Stimulated activated CD4-positive, alpha-beta T cell treated with anti-CD3 and anti-CD28 coated beads, Interleukin-2, amount 100 ng/mL, for 4 hours (primary cell): ENCODE results near the gene NEU4.
"Not testable (repeated sequence)": the region's sequence is repeated elsewhere in the genome, so short reads cannot be mapped to it uniquely, and the experiment has no call there.

Experiments used
- DNase-seq: peaks from one replicate; pipeline ENCODE4 v3.0.0-alpha.2; 2020; ENCODE audit warnings: low read depth

The NEU4 gene

DNA sequence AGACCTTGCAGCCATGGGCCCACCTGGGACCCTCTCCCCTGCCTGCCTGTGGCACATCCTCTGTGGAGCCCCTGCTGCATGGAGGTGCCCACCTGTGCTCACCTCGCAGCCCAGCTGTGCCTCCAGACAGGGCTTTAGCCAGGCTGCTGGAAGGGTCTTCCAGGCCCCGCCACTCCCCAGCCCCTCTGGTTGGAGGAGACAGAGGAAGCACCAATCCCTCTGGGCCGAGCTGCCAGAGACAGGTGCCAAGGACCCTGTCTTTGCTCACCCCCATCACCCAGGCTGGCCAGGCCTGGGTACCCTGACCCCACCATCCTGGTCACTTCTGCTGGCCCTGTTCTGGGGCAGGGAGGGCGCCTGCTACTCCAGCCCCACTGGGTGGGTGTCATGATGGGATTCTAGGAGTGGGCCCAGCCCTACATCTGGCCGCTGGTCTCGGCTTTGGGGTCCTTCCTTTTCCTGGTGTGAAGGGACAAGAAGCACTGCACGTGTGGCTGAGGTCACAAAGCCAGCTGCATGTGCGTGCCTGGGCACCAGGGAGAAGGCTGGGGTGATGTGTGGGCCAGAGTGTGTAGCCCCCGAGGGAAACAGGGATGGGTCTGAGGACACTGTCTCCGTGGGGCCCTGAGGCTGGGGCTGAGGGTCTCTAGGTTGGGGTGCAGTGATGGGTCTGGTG, 9.3 kb upstream of the NEU4 start:
- DNase-seq = no peak

DNA sequence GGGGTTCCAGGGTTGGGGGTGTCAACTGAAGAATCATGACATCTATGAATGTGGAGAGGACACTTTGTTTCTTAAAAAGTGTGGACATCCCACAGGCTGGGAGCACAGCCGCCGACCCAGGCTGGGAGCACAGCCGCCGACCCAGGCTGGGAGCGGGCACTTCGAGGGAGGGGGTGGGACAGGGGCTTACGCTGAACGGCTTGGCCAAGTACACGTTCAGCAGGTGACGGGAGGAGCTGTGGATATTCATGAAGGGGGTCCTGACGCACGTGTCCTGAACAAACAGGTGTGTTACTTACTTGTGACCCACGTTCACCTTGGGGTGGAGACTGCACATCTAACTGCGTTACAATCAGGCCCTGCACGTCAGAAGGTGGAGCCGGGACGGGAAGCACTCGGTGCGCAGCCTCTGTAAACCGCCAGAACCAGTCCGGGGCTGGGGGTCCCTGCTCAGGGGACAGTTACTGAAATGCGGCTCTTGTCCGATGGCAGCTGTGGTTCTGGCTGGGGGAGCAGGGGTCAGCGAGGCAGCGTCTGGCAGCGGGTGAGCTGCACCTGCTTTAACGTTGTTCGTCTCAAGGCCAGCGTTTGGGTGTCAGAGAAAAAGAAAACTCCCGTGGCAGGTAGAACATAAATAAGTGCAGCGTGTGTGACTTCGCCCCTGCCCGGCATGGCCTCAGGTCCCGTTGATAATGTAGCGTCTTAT, 8.6 kb upstream of the NEU4 start:
- not testable (repeated sequence) for DNase-seq

DNA sequence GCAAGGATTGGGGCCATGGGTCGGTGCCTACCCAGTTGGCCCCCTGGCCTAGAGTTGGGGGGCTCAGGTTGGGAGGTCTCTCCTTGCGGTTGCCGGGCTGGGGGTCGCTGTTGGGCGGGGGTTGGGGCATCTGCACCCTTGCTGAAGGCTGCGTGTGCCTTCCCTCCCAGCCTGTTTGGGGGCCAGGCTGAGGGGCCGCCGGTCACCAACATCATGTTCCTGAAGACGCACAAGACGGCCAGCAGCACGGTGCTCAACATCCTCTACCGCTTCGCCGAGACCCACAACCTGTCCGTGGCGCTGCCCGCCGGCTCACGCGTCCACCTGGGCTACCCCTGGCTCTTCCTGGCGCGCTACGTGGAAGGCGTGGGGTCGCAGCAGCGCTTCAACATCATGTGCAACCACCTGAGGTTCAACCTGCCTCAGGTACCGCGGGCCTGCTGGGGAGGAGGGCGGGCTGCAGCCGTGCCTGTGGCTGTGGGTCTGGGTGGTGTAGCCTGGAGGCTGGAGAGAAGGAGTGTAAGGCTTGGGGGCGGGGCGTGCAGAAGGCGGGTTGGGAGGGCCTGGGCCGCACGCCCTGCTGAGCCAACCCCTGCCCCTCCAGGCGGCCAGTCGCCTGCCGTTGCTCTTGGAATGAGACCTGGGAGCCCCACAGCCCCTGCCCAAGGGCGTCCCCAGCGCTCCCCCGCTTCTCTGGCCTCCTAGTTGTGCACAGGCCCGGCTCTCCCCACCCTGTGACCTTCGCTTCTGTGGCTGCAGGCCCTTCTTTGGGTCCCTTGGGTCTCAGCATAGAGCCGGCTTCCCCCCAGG, 7.2 kb upstream of the NEU4 start:
- no peak for DNase-seq

DNA sequence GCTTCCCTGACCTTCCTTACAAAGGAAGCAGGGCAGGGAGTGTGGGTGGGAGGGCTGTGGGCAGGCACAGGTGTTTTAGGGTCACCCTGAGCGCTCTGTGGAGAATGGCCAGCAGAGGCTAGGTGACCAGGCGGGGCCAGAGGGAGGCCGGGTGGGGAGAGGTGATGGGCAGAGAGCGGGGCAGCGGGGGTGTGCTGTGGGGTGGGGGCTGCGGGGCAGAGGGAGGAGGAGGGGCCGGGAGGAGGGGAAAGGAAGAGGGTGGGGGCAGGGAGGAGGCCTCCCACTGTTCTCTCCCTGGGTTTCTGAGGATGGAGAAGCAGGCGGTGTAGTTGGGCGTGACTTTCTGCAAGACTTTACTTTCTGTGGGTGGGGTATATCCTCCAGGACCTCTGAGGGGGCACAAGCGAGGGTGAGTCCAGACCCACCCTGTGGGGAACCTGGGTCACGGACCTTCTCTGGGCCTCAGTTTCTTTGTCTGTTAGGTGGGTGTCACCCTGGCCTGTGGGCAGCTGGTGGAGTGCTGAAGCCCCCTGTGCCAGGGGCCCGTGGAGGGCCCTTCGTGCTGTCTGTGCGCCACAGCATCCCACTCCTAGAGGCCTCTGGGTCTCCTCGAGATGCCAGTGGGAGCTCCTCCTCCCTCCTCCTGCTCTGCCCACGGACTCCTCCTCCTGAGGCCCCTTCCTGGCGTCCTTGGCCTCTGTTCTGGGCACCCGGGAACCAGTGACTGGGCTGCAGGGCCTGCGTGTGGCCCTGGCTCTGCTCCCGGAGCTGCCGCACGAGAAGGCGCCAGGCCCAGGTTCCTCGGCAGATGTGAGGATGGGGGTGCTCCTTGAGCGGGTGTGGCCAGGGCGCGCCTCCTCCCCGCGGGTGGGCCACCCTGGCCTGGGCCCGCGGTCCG, 6.3 kb upstream of the NEU4 start:
- DNase-seq = no peak

DNA sequence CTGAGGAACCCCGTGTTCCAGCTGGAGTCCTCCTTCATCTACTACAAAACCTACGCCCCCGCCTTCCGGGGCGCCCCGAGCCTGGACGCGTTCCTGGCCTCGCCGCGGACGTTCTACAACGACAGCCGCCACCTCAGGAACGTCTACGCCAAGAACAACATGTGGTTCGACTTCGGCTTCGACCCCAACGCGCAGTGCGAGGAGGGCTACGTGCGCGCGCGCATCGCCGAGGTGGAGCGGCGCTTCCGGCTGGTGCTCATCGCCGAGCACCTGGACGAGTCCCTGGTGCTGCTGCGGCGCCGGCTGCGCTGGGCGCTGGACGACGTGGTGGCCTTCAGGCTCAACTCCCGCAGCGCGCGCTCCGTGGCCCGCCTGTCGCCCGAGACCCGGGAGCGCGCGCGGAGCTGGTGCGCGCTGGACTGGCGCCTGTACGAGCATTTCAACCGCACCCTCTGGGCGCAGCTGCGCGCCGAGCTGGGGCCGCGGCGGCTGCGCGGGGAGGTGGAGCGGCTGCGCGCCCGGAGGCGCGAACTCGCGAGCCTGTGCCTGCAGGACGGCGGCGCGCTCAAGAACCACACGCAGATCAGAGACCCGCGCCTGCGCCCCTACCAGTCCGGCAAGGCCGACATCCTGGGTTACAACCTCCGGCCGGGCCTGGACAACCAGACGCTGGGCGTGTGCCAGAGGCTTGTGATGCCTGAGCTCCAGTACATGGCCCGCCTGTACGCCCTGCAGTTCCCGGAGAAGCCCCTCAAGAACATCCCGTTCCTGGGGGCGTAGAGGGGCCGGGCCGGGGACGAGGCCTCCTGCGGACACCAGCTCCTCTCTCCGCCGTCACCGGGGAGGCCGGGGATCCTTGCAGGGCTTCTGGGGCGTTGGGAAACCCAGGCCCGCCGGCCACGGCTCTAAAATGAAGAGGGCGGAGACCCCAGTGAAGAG, 5.3 kb upstream of the NEU4 start:
- DNase-seq = no peak

DNA sequence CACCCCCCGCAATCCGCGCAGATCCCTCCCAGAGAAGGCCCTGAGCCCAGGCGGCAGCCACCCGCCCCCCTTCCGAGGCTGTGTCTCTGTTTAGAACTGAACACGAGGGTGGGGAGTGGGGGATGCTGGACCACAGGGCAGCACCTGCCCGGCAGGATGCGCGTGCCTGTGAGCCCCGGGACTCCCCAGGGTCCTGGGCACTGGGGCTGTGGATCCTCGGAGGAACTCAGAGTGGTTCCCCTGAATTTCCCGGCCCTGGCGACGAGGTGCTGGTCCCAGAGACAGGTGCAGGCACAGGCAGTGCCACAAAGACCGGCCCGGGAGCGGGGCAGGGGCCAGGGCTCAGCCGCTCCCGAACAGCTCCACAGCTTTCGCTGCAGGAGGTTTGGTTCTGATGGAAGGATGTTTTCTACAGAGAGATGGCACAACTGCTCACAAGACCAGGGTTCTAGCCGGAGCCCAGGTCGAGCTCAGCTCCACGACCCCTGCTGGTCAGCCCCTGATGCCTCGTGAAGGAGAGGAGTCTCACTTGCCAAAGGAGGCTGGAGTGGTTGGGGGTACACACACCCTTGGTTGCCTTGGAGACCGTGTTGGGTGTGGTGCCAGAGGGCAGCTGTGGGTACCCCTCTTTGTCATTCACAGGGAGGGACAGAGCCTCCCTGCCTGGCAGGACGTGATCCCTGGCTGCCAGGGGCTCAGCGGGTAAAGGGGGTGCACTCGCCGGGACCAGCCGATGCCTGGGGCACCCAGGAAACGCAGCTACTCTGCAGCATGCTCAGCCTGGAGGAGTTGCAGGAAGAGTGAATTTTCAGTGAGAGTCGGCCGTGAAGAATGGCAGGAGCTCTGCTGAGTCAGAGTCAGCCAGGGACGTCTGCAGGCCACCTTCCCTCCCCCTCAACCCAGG, 4.4 kb upstream of the NEU4 start:
- DNase-seq = no peak

DNA sequence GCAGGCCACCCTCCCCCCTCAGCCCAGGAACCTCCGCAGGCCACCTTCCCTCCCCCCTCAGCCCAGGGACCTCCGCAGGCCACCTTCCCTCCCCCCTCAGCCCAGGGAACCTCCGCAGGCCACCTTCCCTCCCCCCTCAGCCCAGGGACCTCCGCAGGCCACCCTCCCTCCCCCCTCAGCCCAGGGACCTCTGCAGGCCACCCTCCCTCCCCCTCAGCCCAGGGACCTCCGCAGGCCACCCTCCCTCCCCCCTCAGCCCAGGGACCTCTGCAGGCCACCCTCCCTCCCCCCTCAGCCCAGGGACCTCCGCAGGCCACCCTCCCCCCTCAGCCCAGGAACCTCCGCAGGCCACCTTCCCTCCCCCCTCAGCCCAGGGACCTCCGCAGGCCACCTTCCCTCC, 2.8 kb upstream of the NEU4 start:
- not testable (repeated sequence) for DNase-seq

DNA sequence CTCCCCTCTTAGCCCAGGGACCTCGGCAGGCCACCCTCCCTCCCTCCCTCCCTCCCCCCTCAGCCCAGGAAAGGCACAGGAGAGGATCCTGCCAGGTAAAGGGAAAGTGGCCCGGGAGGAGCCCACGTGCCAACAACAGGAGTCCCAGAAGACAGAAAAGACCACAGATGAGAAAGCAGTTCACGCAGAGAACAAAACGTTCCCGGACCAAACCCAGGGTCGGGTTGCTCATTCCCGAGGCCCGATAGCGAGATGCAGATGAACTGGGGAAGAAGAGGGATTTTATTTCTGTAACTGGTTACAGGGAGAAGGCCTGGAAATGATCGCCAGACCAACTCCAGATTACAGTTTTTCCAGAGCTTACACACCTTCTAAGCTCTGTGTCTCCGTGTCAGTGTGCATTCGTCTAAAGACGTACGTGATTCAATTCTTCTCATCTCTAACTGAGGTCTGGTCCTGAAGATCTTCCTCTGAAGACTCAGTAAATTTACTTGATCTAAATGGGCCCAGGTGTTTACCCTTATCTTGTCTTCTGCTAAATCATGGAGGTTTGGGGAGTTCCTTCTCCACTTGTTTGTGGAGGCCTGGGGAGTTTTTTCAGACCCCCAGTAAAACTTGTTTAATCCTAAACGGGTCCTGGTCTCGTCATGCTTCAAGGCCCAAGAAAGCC, 807 bp upstream of the NEU4 start:
- DNase-seq = no peak

DNA sequence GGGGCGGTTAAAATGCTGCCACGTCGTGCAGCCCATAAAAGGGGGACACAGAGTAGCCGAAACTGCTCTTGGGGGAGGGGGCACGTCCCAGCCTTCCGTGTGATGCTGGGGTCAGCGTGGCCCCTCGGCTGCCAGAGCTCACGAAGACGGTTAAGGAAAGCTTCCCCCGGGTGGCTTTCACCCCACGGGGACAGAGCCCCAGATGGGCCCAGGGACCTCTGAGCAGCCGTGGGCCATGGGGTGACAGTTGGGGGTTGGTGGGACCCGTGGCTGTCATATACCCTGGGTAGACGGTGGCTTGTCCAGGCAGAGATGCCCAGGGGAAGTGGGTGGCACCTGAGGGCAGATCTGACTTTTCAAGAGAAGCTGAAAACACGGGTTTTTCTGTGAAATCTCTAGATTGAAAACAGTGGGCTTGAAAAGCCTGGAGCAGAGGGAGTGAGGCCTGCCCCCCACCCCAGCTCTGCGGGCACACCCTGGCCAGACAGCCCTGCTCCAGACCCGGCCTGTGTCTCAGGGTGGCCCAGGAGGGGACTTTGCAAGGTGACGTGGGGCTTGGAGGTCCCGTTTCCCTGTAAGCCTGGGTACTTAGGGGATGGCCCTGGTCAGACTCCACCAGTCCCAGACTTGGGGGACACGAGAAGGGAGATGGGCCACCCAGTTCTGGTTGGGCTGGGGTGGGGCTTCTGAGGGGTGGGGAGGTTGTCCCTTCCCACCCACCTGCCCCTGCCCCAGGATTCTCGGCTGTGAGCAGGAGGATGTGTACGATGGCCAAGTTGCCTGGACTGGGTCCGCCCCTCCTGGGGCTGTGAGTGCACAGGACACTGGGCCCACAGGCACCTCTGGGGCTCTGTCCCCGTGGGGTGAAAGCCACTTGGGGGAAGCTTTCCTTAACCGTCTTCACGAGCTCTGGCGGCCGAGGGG, 652 bp downstream of the NEU4 start:
- DNase-seq = no peak

DNA sequence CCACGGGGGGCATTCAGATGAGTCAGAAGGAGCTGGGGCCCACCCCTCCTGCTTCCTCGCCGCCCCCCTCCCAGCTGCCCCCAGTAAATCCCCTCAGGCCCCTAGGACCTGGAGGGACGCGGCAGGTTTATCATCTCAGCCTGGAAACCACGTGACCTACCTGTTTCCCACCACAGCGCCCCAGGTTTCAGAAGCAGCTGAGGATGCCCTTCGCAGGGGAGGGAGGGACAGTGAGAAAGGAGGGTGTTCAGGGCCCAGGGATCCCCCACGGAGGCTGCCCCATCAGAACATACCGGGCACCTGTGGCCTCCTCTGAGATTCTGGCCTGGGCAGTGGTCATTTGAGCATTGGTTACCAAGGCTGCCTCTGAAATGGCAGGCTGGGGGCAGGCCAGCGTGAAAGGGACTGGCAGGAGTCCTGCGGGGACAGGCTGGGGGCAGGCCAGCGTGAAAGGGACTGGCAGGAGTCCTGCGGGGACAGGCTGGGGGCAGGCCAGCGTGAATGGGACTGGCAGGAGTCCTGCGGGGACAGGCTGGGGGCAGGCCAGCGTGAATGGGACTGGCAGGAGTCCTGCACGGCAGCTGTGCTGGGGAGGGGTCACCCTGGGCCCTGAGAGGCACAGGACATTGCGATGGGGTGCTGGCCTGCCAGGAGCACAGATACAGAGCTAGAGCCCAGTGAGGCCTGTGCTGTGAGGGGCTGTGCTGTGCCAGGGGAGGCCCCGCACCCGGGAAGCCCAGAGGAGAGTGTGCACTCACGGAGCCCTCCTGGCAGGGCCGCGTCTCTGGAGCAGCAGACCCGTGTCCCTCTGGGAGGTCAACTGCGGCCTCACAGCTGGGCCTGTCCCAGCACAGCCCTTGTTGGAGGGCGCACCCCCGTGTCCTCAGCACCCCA, 1.6 kb downstream of the NEU4 start:
- DNase-seq = no peak

DNA sequence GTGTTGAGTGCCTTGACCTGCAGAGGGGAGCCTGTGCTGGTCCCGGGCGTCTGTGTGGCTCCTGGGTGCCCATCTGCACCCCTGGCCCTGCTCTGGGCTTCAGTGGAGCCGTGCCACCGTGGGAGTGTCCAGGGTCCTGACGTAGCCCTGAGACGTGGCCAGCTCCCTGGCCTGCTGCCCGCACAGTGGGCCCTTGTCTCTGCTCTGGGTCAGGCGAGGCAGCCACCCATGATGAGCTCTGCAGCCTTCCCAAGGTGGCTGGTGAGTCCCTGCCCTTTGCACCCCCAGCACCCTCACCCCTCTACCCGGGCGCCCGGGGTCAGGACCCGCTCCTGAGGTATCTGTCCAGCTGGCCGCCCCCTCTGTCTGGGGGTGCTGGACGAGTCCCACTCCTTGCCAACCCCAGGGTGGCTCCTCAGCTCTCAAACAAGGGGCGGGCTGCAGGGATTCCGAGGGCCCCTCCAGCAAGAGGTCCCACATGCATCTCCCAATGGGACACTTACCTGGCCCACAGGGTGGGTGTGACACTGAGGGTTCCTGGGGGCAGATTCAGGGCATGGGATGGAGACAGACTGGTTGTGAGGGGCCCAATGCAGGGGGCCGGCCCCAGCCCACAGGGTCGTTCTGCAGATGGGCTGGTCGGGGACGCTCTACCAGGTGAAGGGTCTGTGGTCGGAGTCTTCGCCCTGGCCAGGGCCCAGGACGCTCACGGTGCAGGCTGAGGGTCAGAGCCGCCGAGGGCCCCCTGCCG, 2.4 kb downstream of the NEU4 start:
- DNase-seq = no peak

DNA sequence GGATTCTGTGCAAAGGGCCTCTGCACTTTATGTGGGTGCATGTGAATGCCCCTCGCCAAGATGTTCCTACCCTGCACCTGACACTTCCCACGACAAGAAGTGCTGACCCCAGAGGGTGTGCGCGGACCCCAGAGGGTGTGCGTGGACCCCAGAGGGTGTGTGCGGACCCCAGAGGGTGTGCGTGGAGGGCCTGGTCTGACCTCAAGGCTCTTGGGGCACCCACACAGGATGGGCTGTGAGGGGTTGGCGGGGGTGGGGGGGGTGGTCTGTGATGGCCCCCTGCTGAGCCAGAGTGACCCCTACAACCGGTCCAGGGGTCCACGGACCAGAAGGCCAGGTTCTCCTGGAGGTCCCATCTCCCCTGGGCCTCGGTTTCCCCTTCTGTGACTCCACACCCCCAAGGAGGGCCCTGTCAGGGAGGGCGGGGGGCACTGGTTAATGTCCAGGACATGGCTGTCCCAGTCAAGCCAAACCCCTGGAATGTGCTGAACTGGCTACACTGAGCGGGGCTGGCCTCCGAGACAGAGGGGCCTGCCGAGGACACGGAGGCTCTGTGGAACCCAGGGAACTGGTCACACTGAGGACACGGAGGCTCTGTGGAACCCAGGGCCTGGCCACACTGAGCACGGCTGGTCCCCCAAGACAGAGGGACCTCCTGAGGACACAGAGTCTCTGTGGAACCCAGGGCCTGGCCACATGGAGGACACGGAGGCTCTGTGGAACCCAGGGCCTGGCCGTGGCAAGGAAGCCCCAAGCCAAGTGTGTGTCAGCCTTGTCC, 3.1 kb downstream of the NEU4 start:
- no peak for DNase-seq

DNA sequence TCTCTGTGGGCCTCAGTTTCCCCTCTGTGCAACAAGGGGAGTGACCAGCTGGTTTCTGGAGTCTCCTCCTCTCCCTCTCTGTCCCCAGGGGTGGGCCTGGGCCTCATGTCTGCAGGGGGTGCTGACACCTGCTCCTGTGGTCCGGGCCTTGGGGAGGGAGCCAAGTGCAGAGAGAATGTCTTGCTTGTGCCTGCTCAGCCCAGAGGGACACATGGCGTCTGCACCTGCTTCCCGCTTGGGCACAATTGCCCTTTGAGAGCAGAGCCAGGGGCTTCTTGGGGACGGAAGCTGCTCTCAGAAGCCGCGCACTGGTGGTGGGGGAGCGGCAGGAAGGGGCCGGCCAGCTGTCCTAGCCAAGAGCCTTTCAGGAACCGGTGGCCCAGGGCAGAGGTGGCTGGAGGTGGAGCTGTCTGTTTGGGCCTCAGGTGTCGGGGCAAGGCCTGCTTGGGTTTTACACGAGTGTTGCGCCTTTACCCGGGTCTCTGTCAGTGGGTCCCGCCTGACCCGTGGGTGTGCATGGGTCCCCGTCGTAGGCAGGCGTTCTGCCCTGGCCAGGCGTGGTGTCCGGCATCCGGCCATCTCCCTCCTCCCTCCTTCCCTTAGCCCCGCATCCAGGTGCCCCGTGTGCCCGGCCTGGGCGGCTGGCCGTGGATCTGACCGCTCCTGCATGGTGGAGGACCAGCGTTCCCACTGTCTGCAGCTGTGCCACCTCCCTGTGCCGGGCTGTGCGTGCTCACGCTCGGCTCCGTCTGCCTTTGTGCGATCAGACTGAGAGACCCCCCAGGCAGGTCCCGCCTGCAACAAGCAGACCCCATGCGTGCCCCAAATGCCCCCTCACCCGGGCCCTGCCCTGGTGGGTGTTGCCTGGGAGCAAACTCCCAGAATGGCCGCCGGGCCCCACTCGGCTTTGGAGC, 4.0 kb downstream of the NEU4 start:
- no peak for DNase-seq

DNA sequence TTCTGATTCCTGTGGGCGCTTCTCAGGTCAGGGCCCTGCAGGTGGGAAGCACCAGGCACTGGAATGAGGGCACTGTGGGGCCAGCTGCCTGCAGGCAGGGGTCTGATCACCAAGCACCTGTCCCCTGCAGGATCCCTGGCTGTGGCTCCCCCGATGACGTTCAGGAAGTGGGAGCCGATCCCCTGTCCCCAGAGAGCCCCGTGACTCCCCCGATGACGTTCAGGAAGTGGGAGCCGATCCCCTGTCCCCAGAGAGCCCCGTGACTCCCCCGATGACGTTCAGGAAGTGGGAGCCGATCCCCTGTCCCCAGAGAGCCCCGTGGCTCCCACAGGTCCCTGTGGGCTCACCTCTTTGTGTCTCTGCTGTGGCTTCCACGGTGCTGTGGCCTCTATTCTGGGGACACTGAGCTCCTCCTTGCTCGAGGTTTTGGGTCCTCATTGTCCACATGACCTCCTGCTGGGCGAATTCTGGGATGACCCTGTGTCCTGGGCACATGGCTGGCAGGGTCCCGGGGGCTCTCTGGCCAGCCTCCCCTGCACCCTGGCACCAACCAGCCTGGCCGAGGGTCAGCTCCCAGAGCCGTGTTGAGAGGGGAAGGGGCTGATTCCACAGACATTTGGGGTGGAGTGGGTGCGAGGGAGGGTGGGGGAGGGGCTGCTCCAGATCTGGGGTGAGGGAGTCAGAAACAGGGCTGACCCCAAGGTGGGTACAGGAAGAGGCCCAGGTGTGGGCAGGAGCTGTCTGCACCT, 4.8 kb downstream of the NEU4 start:
- DNase-seq = no peak
